HepG2 (cell line): ENCODE results near the gene LMAN2.

Source experiments
- HHEX ChIP-seq: IDR thresholded peaks from 2 replicates; pipeline ENCODE4 v1.6.1; 2016; ENCODE audit warnings: control low read depth
- JARID2 ChIP-seq: sonication (generic); formaldehyde crosslinking; IDR thresholded peaks from 2 replicates; pipeline ENCODE4 v1.8.1; 2023; ENCODE audit warnings: missing genetic modification reagents, inconsistent platforms; ENCODE audit not compliant: insufficient replicate concordance
- JUND ChIP-seq: sonication (generic); formaldehyde crosslinking; IDR thresholded peaks from 2 replicates; pipeline ENCODE4 v1.8.0; 2022; ENCODE audit warnings: mild to moderate bottlenecking, missing genetic modification reagents
- RAD21 ChIP-seq: fragments of 450-650 bp; formaldehyde crosslinking; IDR thresholded peaks from 2 replicates; pipeline ENCODE4 v1.5.0; 2020; ENCODE audit warnings: mild to moderate bottlenecking
- SRSF9 ChIP-seq: fragments of 200-400 bp; formaldehyde crosslinking; IDR thresholded peaks from 2 replicates; pipeline ENCODE4 v1.6.1; 2018; ENCODE audit warnings: borderline replicate concordance, mild to moderate bottlenecking, low read depth, low read length; ENCODE audit not compliant: insufficient read depth, poor library complexity, severe bottlenecking
- TAF1 ChIP-seq: sonication (generic); formaldehyde crosslinking; IDR thresholded peaks from 2 replicates; pipeline ENCODE4 v1.4.0; 2020; ENCODE audit warnings: missing genetic modification reagents
- ZNF776 ChIP-seq: sonication (generic); formaldehyde crosslinking; IDR thresholded peaks from 2 replicates; pipeline ENCODE4 v1.4.0; 2020; ENCODE audit warnings: mild to moderate bottlenecking, missing genetic modification reagents

- TF ChIP-seq ZNF776: no peak
- no peak for TF ChIP-seq SRSF9
- TF ChIP-seq JARID2 (CRISPR knock-in tag): no peak
- no peak for TF ChIP-seq TAF1 (CRISPR knock-in tag)
- no peak for TF ChIP-seq RAD21
- no peak for TF ChIP-seq HHEX (CRISPR knock-in tag)
- TF ChIP-seq JUND (CRISPR knock-in tag): no peak
Measured at GRCh38 chr5:177313561-177314259, 37.8 kb downstream of the LMAN2 start.
